CD4-positive, alpha-beta T cell treated with Interleukin-4 for 4 hours (primary cell): ENCODE measurements around the gene AUNIP.

ENCODE experiments used
- DNase-seq: peaks from one replicate; pipeline ENCODE4 v3.0.0-alpha.2; 2020

Gene AUNIP

GRCh38 chr1:25821630-25822091, 37.6 kb downstream of the AUNIP start:
- DNase-seq, result no peak

DNA sequence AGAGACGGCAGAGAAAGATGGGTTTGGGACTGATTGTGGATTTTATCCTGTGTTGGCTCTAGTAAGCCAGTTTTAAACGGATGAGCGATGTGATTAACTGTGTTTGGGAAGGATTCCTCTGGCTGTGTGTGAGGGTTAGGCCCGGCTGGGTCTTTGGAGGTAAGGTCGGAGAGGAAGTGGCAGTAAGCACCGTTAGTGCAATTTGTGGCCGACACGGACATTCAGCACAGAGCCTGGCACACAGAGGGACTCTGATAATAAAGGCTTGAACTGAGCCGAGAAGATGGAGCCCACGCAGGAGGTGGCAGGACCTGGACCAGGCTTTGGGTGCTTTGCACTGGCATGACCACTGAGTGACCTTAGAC, 38.2 kb downstream of the AUNIP start:
- no peak for DNase-seq

DNA sequence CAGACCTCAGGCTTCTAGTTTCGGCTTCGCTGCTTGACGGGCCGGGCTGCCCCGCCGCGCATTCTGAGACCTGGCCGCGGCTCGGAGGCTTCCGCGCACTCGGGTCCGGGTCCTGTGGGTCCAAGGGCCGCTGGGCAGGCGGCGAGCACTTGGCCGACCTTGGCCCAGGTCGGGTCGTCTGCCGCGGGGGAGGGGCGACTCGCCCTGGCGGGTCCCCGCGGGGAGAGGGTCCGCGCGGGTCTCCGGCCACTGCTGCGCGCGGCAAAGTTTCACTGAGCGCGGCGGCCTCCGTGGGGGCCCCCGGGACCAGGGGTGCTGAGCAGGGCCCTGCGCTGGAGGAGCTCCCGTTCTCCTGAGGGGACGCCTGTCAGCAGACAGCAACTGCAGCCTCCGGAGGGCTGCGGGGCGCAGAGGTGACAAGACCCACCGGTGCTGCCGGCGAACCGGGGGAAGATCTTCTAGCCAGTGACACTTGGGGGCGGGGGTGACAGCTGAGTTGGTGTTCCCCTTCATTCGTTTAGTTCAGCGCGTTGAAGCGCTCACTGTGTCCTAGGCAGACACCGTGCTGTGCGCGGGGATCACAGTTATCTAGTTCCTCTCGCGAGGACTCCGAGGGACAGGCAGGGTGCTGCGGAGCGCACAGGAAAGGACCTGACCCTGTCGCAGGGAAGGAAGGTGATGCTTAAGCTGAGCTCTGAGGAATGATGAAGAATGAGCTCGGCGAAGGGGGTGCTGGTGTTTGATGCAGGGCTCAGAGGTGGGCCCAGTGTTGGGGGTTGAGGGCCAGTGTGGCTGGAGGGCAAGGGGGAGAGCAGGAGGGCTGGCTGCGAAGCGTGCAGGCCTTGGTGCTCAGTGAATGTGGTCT, 38.8 kb downstream of the AUNIP start:
- DNase-seq, result peak; percentile 70

DNA sequence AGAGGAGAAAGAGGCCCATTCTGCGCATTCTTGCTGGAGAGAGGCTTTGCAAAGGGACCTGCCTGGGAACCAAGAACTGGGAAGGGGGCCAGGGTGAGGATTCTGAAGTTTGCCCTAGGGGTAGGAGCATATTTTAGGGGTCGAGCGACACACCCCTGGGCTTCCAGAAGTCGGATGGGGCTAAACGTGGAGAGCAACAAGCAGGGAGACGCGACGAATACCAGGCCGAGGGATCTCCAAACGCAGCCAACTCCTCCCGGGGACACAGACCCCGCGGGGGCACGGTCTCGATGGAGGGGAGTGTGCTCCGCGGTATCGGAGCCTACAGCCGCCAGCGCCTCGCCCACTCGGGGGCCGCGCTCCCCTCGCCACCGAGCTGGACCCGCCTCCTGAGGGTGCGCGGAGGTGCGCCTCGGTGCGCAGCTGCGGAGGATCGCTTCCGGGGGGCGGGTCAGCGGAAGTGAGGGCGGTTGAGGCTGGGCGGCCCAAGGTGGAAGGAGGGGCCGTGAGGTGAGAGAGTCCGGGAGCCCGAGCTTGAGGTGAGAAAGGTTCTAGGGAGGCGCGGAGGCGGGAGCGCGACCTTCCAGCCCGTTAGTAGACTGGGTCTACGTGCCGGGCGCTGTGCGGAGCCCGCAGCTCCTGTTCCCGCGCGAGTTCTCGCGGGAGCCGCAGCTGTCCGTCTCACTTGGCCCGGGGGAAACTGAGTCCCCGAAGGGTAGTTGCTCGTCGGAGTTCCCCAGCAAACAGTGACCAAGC, 39.6 kb downstream of the AUNIP start, which contains the start of gene MTFR1L:
MTFR1L (plus strand) TSS at position 464 of the 756 bp plus-strand sequence. CDS start 3,151 bp downstream, outside the sequence.
- peak; percentile 90 for DNase-seq

DNA sequence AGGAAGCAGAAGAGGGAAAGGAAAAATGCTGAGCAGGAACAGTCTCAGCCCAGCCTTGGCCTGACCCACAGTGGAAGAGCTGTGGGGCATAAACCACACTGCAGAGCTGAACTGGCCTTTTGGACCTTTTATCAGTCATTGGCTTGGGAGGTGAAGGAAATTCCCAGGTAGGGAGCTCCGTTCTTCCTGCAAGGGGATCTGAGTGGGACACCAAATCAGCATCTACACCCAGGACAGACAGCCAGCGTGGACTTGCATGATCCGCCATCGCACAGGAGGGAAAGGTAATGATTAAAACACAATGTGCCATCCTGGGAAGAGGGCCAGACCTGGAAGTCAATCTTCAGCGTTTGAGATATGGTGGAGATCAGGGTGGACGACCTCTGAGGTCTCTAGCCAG, 40.7 kb downstream of the AUNIP start:
- no peak for DNase-seq

GRCh38 chr1:25817840-25818501, 41.3 kb downstream of the AUNIP start:
- no peak for DNase-seq

- DNase-seq, result no peak
These were observed 43.0 kb downstream of the AUNIP start for GRCh38 chr1:25816112-25816718.

DNA sequence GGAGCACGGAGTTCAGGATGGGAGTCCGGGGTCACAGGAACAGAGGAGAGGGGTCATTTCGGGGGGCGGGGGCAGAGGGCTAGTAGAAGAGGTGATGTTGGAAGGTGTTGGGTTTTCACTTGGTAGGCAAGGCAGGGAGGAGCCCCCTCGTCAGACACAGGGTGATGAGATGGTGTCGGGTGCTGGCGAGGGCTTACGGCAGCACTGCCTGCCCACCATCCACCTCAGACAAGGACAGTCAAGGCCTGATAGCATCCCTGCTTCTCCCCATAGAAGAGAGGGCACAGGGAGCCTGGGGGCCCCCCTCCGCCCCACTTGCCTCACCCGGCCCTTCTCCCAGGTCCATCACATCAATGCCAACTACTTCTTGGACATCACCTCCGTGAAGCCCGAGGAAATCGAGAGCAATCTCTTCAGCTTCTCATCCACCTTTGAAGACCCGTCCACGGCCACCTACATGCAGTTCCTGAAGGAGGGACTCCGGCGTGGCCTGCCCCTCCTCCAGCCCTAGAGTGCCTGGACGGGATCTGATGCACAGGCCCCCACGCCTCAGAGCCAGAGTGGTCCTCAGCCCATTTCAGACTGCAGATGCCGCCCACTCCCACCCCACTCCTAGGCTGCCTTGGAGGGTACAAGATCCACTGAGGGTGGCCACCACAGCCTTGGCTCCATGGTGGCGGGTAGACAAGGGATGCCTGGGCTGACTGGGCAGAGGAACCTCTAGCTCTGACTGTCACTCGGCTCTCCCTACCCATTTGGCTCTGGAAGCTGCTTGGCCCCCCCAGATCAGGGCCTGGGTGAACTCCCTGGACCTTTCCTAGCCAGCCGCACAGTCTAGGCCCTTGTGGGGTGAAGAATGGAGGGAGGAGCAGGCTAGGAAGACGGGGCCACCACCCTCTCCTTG, 43.8 kb downstream of the AUNIP start:
- no peak for DNase-seq

DNA sequence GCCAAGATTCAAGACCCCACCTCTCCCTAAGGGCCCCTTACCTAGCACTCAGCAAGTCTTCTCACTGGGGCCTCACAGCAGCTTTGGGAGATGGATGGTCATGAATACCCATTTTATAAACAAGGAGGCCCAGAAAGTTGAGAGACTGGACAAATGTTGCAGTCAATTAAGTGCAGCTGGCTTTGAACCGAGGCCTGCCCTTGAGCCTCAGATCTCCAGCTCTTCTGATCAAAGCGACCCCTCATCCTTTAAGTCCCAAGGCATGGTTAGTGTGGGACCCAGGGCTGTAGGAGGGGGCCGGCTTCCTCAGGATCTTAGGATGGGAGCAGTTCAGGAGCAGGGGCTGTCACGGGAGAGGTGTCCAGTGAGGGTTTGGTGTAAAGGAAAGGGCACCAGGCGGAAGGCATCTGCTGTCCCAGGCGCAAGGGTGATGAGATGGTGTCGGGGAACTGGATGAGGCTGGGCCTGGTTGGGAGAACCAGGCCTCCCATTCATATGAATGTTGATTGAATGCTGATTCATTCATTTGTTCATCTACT, 44.6 kb downstream of the AUNIP start:
- DNase-seq, result no peak

DNA sequence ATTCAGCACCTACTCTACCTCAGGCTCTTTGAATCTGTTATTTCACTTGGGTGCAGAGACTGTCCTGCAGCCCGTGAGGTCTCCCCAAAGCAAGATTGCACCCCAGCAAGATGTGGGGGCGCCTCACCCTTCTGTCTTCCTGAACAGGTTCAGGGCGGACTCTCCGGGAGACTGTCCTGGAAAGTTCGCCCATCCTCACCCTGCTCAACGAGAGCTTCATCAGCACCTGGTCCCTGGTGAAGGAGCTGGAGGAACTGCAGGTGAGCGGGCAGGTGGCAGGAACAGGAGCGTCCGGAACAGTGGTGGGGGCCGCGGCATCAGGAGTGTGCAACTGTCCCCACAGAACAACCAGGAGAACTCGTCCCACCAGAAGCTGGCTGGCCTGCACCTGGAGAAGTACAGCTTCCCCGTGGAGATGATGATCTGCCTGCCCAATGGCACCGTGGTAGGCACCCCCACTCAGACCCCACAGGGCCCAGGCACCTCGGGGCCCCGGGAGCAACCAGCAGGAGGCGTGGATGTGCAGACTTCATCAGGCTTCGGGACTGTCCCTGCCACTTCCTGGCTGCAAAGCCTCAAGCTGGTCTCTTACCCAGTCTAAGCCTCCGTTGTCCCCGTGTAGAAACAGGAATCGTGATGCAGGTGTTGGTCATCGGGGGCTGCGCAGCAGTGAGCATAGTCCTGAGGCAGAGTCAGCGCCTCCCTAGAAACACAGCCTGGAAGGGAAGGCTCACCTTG, 45.4 kb downstream of the AUNIP start:
- DNase-seq, result no peak

GRCh38 chr1:25813071-25813733, 46.1 kb downstream of the AUNIP start:
- no peak for DNase-seq

DNA sequence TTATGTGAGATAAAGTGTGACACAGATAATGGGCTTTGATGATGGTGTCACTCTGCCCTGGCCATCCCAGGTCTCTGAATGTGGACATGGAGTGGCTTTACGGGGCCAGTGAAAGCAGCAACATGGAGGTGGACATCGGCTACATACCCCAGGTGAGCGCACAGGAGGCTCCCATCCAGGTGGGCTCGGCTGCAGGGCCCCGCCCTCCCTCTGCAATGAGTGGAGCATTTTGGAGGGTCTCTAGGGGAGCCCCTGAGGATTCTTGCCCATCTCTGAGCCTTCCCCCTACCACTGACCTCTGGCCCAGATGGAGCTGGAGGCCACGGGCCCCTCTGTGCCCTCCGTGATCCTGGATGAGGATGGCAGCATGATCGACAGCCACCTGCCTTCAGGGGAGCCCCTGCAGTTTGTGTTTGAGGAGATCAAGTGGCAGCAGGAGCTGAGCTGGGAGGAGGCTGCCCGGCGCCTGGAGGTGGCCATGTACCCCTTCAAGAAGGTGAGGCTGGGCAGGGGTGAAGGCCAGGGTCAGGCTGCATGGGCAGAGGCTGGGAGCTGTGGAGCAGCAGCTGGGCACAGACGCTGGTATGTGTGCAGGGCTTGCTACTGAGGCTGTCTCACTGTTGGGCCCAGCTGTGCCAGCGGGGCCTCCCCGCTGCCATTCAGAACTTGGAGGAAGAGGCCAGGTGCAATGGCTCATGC, 47.7 kb downstream of the AUNIP start:
- no peak for DNase-seq

- DNase-seq, result peak; percentile 71
These were observed 48.6 kb downstream of the AUNIP start for GRCh38 chr1:25810341-25811299.

DNA sequence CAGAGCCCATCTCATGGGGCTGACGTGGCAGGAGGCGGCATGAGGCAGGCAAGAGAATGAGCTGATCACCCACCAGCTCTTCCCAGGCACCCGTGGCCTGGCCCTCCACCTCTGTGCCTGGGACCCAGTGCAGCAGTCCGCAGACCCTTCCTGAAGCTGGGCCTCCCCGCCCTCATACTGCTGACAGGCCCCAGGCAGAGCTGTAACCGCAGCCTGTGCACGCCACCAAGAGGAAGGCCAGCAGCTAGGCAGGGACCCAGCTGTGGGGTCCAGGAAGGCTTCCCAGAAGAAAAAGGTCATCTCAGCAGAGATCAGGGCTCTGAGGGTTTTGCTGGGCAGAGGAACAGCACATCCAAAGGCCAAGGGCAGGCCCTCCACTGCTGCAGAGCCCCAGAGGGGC, 49.3 kb downstream of the AUNIP start:
- no peak for DNase-seq

DNA sequence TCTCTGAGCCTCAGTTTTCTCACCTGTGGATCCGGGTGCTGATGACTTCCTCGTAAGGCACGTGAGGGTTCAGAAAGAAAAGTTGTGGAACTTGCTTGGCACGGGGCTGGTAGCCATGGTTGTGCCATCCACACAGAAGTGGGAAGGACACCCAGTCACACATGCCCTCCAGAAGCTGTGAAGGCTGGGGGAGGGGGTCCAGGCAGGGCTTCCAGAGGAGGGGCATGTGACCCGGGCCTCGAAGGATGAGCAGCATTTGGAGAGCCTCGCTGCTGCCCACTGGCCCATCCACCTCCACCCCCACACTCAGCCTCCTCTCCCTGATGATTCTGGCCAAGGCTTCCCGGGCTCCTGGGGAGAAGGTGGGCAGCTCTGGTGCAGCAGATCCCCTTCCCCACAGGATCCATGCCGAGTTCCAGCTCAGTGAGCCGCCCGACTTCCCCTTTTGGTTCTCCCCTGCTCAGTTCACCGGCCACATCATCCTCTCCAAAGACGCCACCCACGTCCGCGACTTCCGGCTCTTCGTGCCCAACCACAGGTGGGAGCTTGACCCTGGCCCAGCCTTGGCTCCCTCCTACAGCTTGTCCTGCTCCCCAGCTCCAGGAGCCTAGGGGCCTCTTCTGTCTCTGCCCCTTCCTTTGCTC, 49.9 kb downstream of the AUNIP start:
- DNase-seq, result no peak

- DNase-seq, result no peak
These were observed 50.6 kb downstream of the AUNIP start for GRCh38 chr1:25808481-25809244.
